ENCODE measurements around the gene PTDSS2.
"Not testable (repeated sequence)": the region's sequence is repeated elsewhere in the genome, so short reads cannot be mapped to it uniquely, and the experiment has no call there.

Gene PTDSS2

DNA sequence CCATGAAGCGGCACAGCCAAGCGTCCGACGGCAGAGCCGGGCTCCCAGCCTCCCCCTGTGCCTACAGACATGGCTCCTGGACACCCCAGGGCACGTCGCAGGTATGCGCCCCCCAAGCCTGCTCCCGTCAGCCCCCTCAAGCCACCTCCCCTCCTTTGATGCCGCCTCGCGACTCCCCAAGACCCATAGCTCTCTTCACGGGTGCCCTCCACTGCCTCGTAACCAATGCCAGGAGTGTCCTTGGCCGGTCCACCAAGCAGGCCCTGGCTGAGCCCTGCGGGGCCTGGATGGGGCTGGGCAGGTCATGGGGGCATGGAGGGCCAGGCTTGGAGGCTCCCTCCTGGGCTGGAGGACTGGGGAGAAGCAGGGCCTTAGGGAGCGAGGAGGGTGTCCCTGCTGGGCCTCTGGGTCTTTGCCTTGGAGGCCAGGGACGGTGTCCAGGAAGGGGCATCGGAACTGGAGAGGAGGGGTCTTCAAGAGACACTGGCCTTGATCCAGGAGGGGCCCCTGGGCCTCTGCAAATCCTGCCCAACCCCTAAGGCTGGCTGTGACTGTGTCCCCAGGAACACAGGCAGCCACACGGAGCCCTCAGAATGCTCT lies 17.5 kb upstream of the PTDSS2 start:
- TF ChIP-seq CTCF (IDR thresholded peaks at IDR 0.05; ENCODE audit: extremely low read depth, missing control alignments), result no peak
- no peak for DNase-seq (ENCODE audit: low spot score)

DNA sequence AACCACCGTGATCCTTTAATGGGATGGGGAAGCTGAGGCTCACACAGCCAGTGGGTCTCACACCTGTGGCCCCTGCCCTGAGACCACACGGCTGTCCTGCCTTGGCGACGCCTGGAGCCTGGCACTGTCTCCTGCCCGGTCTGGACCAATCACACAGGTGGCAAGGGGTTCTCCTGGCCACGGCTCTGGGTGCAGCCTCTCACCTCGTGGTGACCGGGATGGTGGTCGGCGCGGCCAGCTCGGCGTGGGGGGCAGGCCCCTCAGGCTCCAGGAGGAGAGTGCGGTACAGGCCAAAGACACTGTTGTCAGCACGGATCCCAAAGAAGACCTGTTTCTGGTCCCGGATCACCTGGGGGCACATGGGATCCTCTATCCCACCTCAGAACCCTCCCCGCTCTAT lies 17.0 kb upstream of the PTDSS2 start:
- TF ChIP-seq CTCF (IDR thresholded peaks at IDR 0.05; ENCODE audit: extremely low read depth, missing control alignments), result no peak
- no peak for DNase-seq (ENCODE audit: low spot score)

- DNase-seq (ENCODE audit: low spot score), result no peak
- no peak for TF ChIP-seq CTCF (IDR thresholded peaks at IDR 0.05; ENCODE audit: extremely low read depth, missing control alignments)
Observed at GRCh38 chr11:433641-434040, 16.4 kb upstream of the PTDSS2 start.

DNA sequence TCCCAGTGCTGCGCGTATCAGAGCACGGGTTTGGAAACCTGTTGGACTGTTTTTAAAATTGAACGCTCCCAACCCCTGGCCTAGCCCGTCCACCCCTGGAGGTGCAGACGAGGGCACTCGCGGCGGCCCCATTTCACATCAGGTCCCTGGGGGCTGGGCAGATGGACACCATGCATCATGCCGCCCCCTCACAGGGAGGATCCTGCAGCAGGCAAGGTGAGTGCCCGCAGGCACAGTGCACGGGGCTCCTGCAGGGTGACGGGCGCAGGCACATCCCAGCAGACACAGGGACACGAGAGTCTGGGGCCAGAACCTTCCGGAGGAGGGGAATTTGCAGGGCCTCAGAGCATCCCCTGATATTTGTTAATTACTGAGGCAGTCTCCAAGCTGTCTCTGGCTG lies 15.6 kb upstream of the PTDSS2 start:
- no peak for TF ChIP-seq CTCF (IDR thresholded peaks at IDR 0.05; ENCODE audit: extremely low read depth, missing control alignments)
- DNase-seq (ENCODE audit: low spot score), result no peak

DNA sequence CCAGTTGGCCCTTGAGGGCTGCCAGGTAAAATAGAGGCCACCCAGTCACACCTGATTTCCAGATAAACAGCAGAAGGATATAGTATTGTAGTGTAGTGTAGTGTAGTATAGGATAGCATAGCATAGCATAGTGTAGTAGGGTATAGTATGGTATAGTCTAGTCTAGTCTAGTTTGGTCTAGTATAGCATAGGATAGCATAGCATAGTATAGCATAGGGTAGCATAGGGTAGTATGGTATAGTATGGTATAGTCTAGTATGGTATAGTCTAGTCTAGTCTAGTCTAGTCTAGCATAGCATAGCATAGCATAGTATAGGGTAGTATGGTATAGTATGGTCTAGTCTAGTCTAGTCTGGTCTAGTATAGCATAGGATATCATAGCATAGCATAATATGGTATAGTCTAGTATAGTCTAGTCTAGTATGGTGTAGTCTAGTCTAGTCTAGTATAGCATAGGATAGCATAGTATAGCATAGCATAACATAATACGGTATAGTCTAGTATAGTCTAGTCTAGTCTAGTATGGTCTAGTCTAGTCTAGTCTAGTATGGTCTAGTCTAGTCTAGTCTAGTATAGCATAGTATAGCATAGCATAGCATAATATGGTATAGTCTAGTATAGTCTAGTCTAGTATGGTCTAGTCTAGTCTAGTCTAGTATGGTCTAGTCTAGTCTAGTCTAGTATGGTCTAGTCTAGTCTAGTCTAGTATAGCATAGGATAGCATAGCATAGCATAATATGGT lies 14.9 kb upstream of the PTDSS2 start:
- DNase-seq (ENCODE audit: low spot score), result not testable (repeated sequence)

GRCh38 chr11:437228-437870 lies 12.7 kb upstream of the PTDSS2 start:
- no peak for TF ChIP-seq CTCF (IDR thresholded peaks at IDR 0.05; ENCODE audit: extremely low read depth, missing control alignments)
- no peak for DNase-seq (ENCODE audit: low spot score)

DNA sequence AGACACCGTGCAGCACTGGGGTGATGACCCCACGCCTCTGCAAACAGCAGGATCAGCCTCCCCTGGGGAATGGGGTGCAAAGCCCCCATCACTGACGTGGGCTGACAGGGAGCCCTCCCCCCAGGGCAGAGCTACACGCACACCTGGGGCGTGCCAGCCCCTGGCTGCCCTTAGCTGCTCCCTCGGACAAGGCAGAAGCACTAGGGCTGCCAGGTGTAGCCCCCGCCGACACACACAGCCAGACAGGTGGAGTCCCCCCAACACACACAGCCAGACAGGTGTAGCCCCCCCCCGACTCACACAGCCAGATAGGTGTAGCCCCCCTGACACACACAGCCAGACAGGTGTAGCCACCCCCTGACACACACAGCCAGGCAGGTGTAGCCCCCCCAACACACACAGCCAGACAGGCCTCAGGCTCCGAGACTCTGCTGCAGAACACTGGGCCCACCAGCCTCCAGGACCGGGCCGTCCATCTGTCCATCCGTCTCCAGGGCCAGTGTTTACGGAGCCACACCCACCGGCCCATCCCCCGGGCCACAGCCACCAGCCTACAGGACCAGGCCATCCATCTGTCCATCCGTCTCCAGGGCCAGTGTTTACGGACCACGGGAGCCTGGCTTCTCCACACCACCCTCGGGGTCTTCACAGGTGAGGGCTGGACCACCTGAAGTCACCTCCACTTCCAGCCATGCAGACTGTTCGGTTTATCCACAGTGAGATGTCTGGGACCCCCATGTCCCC lies 11.8 kb upstream of the PTDSS2 start:
- no peak for DNase-seq (ENCODE audit: low spot score)
- no peak for TF ChIP-seq CTCF (IDR thresholded peaks at IDR 0.05; ENCODE audit: extremely low read depth, missing control alignments)
